Hepatocyte (in vitro differentiated cells): ENCODE results near the gene SYT15. TPM values are rescaled to one million over a fixed set of nuclear protein-coding genes. Genes with fewer than 3 reads are reported as not detected.

ENCODE experiments used
- DNase-seq: peaks from one replicate; pipeline ENCODE4 v3.0.0-alpha.2; 2016; ENCODE audit warnings: low spot score
- H2AFZ ChIP-seq: fragments of 200-600 bp; sonication (generic); 2 replicates; pipeline ENCODE4 v1.6.0; 2016; ENCODE audit warnings: antibody characterized with exemption, mild to moderate bottlenecking
- H3K27ac ChIP-seq: fragments of 200-600 bp; sonication (generic); 2 replicates; pipeline ENCODE4 v1.5.1; 2016; ENCODE audit warnings: mild to moderate bottlenecking
- H3K27me3 ChIP-seq: fragments of 200-600 bp; sonication (generic); 2 replicates; pipeline ENCODE4 v1.6.1; 2016
- H3K36me3 ChIP-seq: fragments of 200-600 bp; sonication (generic); replicated peaks from 2 replicates; pipeline ENCODE4 v1.5.1; 2016; ENCODE audit warnings: low read depth; ENCODE audit not compliant: insufficient read depth
- H3K4me1 ChIP-seq: fragments of 200-600 bp; sonication (generic); 2 replicates; pipeline ENCODE4 v1.5.1; 2016; ENCODE audit warnings: mild to moderate bottlenecking, moderate library complexity; ENCODE audit not compliant: insufficient read depth
- H3K4me2 ChIP-seq: fragments of 200-600 bp; sonication (generic); 2 replicates; pipeline ENCODE4 v1.6.0; 2016
- H3K4me3 ChIP-seq: fragments of 200-600 bp; sonication (generic); 2 replicates; pipeline ENCODE4 v1.5.1; 2016; ENCODE audit warnings: mild to moderate bottlenecking
- H3K79me2 ChIP-seq: fragments of 200-600 bp; sonication (generic); 2 replicates; pipeline ENCODE4 v1.6.0; 2017; ENCODE audit warnings: mild to moderate bottlenecking
- H3K9me2 ChIP-seq: fragments of 200-600 bp; sonication (generic); replicated peaks from 2 replicates; pipeline ENCODE4 v1.6.0; 2017; ENCODE audit warnings: mild to moderate bottlenecking; ENCODE audit not compliant: insufficient read depth
- H3K9me3 ChIP-seq: fragments of 200-600 bp; sonication (generic); 2 replicates; pipeline ENCODE4 v1.5.1; 2016; ENCODE audit warnings: low read depth, mild to moderate bottlenecking
- H4K20me1 ChIP-seq: fragments of 200-600 bp; sonication (generic); 2 replicates; pipeline ENCODE4 v1.6.0; 2016; ENCODE audit warnings: mild to moderate bottlenecking; ENCODE audit not compliant: insufficient read depth, poor library complexity, severe bottlenecking
- EZH2 ChIP-seq: fragments of 200-600 bp; sonication (generic); IDR thresholded peaks from 2 replicates; pipeline ENCODE4 v1.6.1; 2016; ENCODE audit warnings: antibody characterized with exemption, mild to moderate bottlenecking, borderline replicate concordance
- EZH2phosphoT487 ChIP-seq: fragments of 200-600 bp; sonication (generic); IDR thresholded peaks from one replicate; pipeline ENCODE4 v1.6.1; 2018; ENCODE audit warnings: antibody characterized with exemption, mild to moderate bottlenecking, low read depth, moderate library complexity; ENCODE audit not compliant: unreplicated experiment, severe bottlenecking
- WGBS: methylation state at CpG from one replicate; pipeline ENCODE4 v1.1.6; 2016; ENCODE audit warnings: low lambda C conversion rate; ENCODE audit errors: missing lambda C conversion rate; 5-methylcytosine and 5-hydroxymethylcytosine counted together
- polyA plus RNA-seq: library from polyadenylated mRNA; unstranded; fragments of >200 nt; fragmentation: Nextera tagmentation; extraction: Ambion mirVana; gene quantifications from 2 replicates; pipeline ENCODE4 v1.2.1, GENCODE V29; 2016
- total RNA-seq: library from RNA; depleted of rRNA; stranded (reverse); fragments of >200 nt; gene quantifications from 2 replicates; pipeline ENCODE4 v1.2.3, GENCODE V29; 2014
- TF ChIP-seq, protein P1 (sequence below): fragments of 200-600 bp; sonication (generic); IDR thresholded peaks from 2 replicates; pipeline ENCODE4 v1.5.1; 2016; ENCODE audit warnings: antibody characterized with exemption, mild to moderate bottlenecking; ENCODE audit not compliant: poor library complexity

The SYT15 gene
- total and polyA plus RNA-seq, 2 experiments from 2014 or later = 1.1 to 2.9 TPM

DNA sequence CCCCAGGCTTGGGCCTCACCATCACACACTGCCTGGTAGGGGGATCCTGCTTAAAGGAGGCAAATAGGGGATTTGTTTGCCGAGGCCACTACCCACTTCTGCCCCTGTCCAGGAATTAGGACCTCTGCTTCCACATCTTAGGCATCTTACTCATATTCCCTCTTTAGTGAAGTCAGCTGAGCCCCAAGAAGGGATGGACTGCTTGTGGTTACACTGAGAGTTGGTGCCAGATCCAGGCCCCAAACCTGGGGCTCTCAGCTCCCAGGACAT is 20.9 kb upstream of the SYT15 start:
- Histone ChIP-seq H3K4me2 (no peak overlapping the region), H3K27ac (no peak overlapping the region), H3K4me1 (peaks cover 13% of the 10 kb centered on the region), H3K36me3 (no peaks in the 10 kb centered on the region), H2AFZ (no peak overlapping the region), H3K79me2 (no peaks in the 10 kb centered on the region), H3K4me3 (no peak overlapping the region), H3K9me3 (no peaks in the 10 kb centered on the region), H3K27me3 (peaks cover 16% of the 10 kb centered on the region), H3K9me2 (no peaks in the 10 kb centered on the region), H4K20me1 (no peaks in the 10 kb centered on the region)
- TF ChIP-seq, protein P1, sequence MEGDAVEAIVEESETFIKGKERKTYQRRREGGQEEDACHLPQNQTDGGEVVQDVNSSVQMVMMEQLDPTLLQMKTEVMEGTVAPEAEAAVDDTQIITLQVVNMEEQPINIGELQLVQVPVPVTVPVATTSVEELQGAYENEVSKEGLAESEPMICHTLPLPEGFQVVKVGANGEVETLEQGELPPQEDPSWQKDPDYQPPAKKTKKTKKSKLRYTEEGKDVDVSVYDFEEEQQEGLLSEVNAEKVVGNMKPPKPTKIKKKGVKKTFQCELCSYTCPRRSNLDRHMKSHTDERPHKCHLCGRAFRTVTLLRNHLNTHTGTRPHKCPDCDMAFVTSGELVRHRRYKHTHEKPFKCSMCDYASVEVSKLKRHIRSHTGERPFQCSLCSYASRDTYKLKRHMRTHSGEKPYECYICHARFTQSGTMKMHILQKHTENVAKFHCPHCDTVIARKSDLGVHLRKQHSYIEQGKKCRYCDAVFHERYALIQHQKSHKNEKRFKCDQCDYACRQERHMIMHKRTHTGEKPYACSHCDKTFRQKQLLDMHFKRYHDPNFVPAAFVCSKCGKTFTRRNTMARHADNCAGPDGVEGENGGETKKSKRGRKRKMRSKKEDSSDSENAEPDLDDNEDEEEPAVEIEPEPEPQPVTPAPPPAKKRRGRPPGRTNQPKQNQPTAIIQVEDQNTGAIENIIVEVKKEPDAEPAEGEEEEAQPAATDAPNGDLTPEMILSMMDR = no peak
- TF ChIP-seq EZH2 (no peak), EZH2phosphoT487 (no peak)
- 43% methylated on average over 1 of the region's 1 CpG for WGBS
- no peak for DNase-seq

DNA sequence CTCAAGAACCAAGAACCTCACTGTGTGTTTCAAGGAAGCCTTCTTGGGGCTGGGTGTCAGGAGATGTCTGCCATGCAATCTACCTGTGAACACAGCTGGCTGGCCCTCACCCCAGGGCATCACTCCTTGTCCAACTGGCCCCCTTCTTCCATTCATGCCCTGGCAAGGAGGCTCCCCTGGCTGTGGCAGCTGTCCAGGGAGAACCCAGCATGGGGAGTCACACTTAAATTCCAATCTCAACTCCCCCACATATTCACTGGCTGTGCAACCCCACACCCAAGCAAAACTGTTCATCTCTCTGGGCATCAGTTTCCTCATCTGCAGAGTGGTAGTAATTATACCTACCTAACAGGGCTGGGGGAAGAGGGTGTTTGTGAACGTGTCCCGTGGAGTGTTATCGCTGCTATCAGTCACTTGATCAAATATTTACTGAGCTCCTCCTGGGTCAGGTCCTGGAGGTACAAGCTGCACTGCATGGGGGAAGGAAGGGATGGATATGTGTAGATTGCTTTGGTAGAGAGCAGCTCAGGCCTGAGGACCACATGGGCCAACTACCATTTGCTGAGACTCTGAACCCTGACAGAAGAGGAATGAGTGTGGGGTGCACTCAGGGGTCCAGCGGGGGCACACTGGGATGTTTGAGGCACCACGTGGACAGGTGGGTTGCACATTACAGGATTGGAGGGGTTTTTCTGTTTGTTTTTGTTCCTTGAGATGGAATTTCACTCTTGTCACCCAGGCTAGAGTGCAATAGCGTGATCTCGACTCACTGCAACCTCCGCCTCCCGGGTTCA is 20.3 kb upstream of the SYT15 start:
- Histone ChIP-seq H3K4me1 (peaks cover 13% of the 10 kb centered on the region), H3K36me3 (no peaks in the 10 kb centered on the region), H3K9me2 (no peaks in the 10 kb centered on the region), H2AFZ (no peak overlapping the region), H4K20me1 (no peaks in the 10 kb centered on the region), H3K27ac (no peak overlapping the region), H3K4me2 (no peak overlapping the region), H3K9me3 (no peaks in the 10 kb centered on the region), H3K4me3 (no peak overlapping the region), H3K79me2 (no peaks in the 10 kb centered on the region), H3K27me3 (peaks cover 16% of the 10 kb centered on the region)
- TF ChIP-seq EZH2phosphoT487 (no peak), EZH2 (no peak)
- TF ChIP-seq, protein P1 = no peak
- 66% methylated on average over 9 of the region's 9 CpGs for WGBS
- DNase-seq = no peak

DNA sequence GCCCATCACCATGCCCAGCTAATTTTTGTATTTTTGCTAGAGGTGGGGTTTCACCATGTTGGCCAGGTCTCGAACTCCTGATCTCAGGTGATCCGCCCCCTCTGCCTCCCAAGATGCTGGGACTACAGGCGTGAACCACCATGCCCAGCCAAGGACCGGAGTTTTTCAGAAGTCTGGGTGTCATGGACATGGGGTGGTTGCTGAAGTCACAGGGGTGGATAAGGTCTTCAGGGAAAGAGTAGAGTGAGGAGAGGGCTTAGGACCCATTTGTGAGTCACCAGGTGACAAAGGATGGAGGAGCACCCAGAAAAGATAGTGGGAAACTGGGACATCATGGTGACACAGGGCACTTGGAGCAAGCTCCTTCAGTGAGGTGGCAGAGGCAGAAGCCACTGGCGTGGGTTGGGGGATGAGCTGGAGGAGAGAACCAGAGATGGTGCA is 19.7 kb upstream of the SYT15 start:
- H3K9me2 ChIP-seq = no peaks in the 10 kb centered on the region
- 92% methylated on average over 5 of the region's 5 CpGs for WGBS
- peaks cover 16% of the 10 kb centered on the region for H3K27me3 ChIP-seq

More for the DNA sequence above, 19.7 kb upstream of the SYT15 start:
- no peak for DNase-seq
- no peak overlapping the region for H3K4me2 ChIP-seq
- no peak overlapping the region for H3K27ac ChIP-seq
- no peak overlapping the region for H3K4me3 ChIP-seq
- H3K4me1 ChIP-seq = peaks cover 13% of the 10 kb centered on the region
- TF ChIP-seq, protein P1 = no peak
- no peak for TF ChIP-seq EZH2
- H3K36me3 ChIP-seq = no peaks in the 10 kb centered on the region
- no peak overlapping the region for H2AFZ ChIP-seq
- H4K20me1 ChIP-seq = no peaks in the 10 kb centered on the region
- H3K79me2 ChIP-seq = no peaks in the 10 kb centered on the region
- no peaks in the 10 kb centered on the region for H3K9me3 ChIP-seq
